HuH-7.5 (cell line): ENCODE data around the gene MRPS2.

ENCODE experiments used
- DNase-seq: peaks from one replicate; pipeline ENCODE4 v3.0.0; 2011; ENCODE audit warnings: low spot score

MRPS2 gene

GRCh38 chr9:135480940-135481310 lies 19.6 kb upstream of the MRPS2 start:
- DNase-seq: no peak

DNA sequence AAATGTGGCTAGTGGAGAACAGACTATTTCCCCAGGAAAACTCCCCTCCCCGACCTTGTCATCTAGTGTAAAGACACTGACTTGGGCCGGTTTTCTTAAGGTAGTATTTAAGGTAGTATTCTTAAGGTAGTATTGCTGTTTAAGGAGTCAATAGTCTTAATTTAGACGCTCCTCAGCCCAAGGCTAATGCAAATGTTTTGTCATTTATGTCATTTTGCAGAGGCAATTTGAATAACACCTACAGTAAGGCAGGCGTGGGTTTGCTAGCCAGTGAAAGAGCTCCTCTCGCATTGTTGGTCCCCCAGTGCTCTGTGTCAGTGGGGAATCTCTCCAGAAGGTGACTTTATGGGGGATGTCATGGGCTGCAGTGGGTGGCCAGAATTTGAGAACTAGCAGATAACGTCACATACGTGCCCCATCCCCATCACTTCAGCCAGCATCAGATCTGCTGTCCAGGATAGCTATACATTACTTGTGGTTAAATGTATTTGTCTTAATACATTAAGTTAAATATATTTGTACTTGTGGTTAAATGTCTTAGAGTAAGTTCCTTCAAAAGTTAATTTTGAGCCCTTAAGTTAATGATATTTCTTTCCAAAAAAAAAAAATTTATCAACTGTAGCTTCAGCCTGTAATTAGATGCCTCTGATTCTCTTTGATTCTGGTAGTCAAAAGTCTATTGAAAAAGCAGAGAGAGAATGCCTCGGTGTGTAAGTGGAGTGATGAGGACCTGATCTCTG lies 18.3 kb upstream of the MRPS2 start:
- no peak for DNase-seq

DNA sequence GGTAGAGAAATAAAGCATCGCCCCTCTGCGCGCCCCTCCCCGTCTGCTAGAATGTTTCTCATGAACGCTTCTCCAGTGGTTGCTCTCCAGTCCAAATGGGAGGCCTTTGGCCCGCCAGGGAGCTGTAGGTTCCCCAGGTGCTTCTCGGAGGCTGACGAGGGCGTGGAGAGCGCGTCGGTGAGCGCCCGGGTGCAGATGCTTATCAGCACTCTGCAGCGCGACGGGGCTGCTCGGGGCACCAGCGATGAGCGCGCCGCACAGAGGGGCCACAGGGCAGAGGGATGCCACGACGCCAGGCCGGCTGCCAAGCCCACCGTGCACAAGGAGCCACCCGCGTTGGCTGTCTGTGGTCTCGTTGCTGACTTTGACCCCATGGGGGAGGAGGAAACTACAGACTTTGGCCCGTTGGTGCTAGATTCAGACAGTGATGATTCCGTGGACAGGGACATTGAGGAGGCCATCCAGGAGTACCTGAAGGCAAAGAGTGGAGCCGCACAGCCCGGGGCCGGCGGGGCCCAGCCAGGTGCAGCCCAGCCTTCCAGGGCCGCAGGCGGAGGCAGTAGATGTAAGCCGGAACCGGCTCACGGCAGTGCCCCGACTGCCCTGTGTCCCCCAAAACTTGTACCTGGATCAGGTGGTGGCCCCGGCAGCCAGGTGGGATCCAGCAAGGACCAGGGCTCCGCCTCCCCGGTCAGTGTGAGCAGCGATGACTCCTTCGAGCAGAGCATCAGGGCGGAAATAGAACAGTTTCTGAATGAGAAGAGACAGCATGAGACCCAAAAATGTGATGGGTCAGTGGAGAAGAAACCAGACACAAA lies 15.8 kb upstream of the MRPS2 start:
- DNase-seq: no peak

DNA sequence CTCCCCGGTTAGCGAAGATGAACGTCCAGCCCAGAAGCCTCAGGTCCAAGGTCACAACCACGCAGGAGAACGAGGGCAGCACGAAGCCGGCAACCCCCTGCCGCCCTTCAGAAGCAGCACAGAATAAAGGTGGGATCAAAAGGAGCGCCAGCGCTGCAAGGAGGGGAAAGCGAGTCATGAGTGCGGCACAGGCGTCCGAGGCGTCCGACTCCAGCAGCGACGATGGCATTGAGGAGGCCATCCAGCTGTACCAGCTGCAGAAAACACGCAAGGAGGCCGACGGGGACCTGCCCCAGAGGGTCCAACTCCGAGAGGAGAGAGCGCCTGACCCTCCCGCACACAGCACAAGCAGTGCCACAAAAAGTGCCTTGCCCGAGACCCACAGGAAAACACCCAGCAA lies 15.1 kb upstream of the MRPS2 start:
- DNase-seq: no peak

DNA sequence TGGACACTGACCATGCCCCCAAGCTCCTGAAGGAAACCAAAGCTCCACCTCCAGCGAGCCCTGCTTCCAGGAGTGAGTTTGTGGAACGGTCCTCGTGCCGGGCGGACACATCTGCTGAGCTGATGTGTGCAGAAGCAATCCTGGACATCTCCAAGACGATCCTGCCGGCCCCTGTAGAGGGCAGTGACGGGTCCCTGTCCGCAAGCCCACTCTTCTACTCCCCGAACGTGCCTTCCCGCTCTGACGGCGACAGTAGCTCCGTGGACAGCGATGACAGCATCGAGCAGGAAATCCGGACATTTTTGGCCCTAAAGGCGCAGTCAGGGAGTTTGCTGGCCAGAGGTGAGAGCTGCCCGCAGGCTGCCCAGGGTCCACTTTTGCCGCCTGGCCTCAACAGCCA lies 14.7 kb upstream of the MRPS2 start:
- no peak for DNase-seq

DNA sequence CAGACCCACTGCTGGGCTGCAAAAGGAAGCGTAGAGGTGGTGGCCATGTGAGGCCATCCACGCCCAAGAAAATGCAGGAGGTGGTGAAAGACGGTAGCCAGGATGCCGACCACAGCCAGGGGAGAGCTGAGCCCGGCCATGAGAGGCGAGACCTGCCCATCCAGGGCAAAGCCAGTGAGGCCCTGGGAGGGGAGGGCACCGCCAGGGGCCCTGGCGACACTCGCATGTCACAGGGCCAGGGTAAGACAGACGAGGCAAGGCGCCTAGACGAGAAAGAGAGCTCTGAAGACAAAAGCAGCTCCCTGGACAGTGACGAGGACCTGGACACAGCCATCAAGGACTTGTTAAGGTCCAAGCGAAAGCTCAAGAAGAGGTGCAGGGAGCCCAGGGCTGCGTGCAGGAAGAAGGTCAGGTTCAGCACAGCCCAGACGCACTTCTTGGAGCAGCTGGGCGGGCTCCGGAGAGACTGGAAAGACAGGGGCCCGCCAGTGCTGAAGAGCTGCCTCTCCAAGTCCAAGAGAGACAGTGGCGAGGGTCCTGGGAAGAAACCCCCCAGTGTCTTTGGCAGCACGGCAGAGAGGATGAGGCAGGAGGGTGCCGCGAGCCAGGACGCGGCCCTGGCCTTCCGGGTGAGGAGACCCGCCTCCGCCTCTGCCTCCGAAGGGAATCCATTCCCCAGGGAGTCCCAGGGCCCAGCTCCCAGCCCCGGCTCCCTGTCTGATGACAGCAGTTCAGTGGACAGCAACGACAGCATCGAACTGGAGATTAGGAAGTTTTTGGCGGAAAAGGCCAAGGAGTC lies 14.0 kb upstream of the MRPS2 start:
- DNase-seq: no peak

GRCh38 chr9:135487281-135488012 lies 13.0 kb upstream of the MRPS2 start:
- no peak for DNase-seq

DNA sequence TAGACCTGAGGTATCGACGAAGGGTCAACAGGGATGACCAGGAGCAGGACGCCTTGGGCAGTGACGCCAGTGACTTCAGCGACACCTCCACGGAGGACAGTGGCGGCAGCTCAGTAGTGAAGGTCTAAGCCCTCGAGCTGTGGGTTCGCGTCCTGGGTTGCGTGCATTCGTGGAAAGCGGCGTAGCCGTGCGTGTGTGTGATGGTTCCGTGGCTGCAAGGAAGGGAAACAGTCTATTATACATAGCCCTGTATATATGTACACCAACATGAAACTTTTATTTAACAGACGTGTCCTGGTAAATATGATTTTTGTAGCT lies 12.5 kb upstream of the MRPS2 start:
- DNase-seq: no peak

GRCh38 chr9:135488527-135488926 lies 12.0 kb upstream of the MRPS2 start:
- DNase-seq: no peak

GRCh38 chr9:135489188-135489906 lies 11.1 kb upstream of the MRPS2 start:
- no peak for DNase-seq

- DNase-seq: no peak
These were observed 10.2 kb upstream of the MRPS2 start for GRCh38 chr9:135490166-135490870.

DNA sequence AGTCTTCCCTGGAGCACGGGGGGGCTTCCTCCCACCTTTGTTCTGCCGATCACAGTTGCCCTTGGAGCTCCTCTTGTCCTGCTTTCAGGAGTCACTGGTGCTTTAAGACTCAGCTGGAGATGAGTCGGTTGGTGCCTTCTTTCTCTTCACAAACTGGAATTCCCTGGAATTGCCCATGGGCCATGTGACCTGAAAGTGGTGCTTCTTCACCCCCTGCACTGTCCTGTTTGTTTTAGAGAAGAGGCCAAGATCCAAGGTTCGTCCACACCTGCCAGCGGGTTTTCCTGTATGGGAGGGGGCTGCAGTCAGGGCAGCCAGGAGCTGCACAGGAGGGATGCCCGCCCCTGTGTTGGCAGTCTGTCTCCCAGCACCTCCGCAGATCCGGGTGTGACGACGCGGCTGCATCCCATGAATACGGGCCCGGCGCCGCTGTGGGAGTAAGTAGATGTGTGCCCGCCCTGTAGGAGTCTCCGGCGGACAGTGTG lies 9.5 kb upstream of the MRPS2 start:
- DNase-seq: no peak

GRCh38 chr9:135491764-135492163 lies 8.7 kb upstream of the MRPS2 start:
- no peak for DNase-seq

GRCh38 chr9:135492886-135493669 lies 7.4 kb upstream of the MRPS2 start:
- DNase-seq: no peak

GRCh38 chr9:135494791-135495559 lies 5.5 kb upstream of the MRPS2 start:
- no peak for DNase-seq

DNA sequence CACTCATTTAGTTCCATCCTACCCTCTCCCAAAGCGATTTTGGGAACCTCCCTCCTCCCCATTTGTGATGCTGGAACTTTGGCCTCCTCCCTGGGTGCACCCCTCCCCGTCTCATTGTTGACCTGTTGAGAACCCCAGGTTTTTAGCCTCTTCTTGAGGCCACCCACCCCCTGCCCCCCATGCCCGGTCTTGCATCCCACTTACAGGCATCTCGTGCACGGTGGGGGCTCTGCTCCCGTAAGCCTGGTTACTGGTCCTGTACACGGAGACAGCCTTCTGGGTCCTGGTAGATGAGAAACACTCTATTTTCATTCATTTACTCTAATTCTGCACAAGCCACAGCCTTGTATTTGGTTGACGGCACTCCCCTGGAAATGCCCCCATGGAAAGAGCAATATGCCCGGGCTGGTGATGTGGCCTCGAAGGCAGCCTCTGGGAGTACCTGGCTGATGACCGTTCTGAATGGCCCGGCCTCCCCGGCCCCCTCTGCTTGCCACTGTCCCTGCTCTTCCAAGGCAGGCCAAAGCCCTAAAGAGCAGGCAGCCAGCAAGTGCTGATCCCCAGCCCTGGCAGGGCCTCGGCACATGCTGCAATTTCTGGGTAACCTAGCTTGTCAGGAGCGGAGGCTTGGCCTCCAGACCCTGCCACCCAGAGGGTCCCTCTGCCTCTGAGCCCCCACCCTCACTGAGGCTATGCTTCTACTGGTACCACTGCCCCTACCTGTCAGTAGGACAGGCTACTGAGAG lies 1.9 kb upstream of the MRPS2 start:
- DNase-seq: no peak

- DNase-seq: peak; percentile 87
These were observed 984 bp upstream of the MRPS2 start for GRCh38 chr9:135499326-135500070.

DNA sequence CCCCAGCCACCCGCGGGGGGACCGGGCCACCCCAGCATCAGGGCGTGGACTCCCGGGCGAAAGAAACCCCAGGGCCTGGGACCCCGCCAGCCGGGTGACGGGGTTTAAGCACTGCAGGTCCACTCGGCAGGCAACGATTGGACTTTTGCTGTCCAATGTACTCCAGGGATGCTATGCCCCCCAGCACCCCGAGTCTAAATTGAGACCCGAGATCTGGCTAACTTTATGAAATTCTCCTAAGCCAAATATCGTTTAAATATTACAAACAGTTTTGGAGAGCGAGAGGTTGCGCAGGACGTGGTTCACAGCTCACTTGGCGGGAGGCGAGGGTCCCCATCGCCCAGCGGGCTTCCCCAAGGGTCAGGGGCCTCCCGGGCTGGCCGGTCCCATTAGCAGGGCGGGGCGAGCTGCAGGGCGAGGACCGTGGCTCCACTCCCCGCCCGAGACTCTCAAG lies 384 bp upstream of the MRPS2 start:
- no peak for DNase-seq
